ENCODE results near the gene MAGEA9B.
"Not testable (repeated sequence)": the region's sequence is repeated elsewhere in the genome, so short reads cannot be mapped to it uniquely, and the experiment has no call there.

- TF ChIP-seq ZFX (IDR thresholded peaks at IDR 0.05); YY1 (IDR thresholded peaks at IDR 0.05; ENCODE audit: extremely low read depth, insufficient replicate concordance, low read depth, low read length); EZH2phosphoT487 (IDR thresholded peaks at IDR 0.05; ENCODE audit: borderline replicate concordance); POLR2A (IDR thresholded peaks at IDR 0.05; ENCODE audit: borderline replicate concordance, extremely low read depth, insufficient read depth, insufficient read length): not testable (repeated sequence)
Measured at GRCh38 chrX:149551939-149552248, 35.4 kb downstream of the MAGEA9B start.

All from HCT116 (cell line).